KOPT-K1 (cell line): ENCODE results near the gene CUL2.
"Not testable (repeated sequence)": the region's sequence is repeated elsewhere in the genome, so short reads cannot be mapped to it uniquely, and the experiment has no call there.

Source experiments
- H3K27ac ChIP-seq: fragments of 200-600 bp; sonication (generic); 2 replicates; pipeline ENCODE4 v1.5.1; 2016; ENCODE audit warnings: antibody characterized with exemption, mild to moderate bottlenecking, low read depth, low read length; ENCODE audit not compliant: poor library complexity, severe bottlenecking
- H3K36me3 ChIP-seq: fragments of 200-600 bp; sonication (generic); 2 replicates; pipeline ENCODE4 v1.5.1; 2017; ENCODE audit warnings: antibody characterized with exemption, mild to moderate bottlenecking, low read length, moderate library complexity; ENCODE audit not compliant: insufficient read depth
- H3K9me3 ChIP-seq: fragments of 200-600 bp; sonication (generic); 2 replicates; pipeline ENCODE4 v1.5.1; 2017; ENCODE audit warnings: antibody characterized with exemption, low read length, mild to moderate bottlenecking; ENCODE audit not compliant: insufficient read depth, poor library complexity, severe bottlenecking

The CUL2 gene

GRCh38 chr10:35056686-35057085 is 33.5 kb downstream of the CUL2 start:
- H3K27ac ChIP-seq: no peak overlapping the region
- no peaks in the 10 kb centered on the region for H3K9me3 ChIP-seq
- H3K36me3 ChIP-seq: peaks cover 93% of the 10 kb centered on the region

- no peaks in the 10 kb centered on the region for H3K9me3 ChIP-seq
- peaks cover 92% of the 10 kb centered on the region for H3K36me3 ChIP-seq
- H3K27ac ChIP-seq: no peak overlapping the region
Observed at GRCh38 chr10:35056133-35056532, 34.0 kb downstream of the CUL2 start.

- Histone ChIP-seq H3K36me3 (peaks cover 90% of the 10 kb centered on the region), H3K9me3 (no peaks in the 10 kb centered on the region), H3K27ac (no peak overlapping the region)
Observed at GRCh38 chr10:35050568-35050967, 39.6 kb downstream of the CUL2 start.

- H3K36me3 ChIP-seq: peaks cover 92% of the 10 kb centered on the region
- no peak overlapping the region for H3K27ac ChIP-seq
- no peaks in the 10 kb centered on the region for H3K9me3 ChIP-seq
Observed at GRCh38 chr10:35046074-35046473, 44.1 kb downstream of the CUL2 start.

GRCh38 chr10:35045275-35045674 is 44.9 kb downstream of the CUL2 start:
- H3K27ac ChIP-seq, H3K9me3 ChIP-seq: not testable (repeated sequence)
- H3K36me3 ChIP-seq: peaks cover 93% of the 10 kb centered on the region

- H3K36me3 ChIP-seq: peaks cover 98% of the 10 kb centered on the region
- no peak overlapping the region for H3K27ac ChIP-seq
- no peaks in the 10 kb centered on the region for H3K9me3 ChIP-seq
Observed at GRCh38 chr10:35043796-35044344, 46.3 kb downstream of the CUL2 start.

GRCh38 chr10:35042783-35043182 is 47.4 kb downstream of the CUL2 start:
- no peaks in the 10 kb centered on the region for H3K9me3 ChIP-seq
- H3K36me3 ChIP-seq: peaks cover 92% of the 10 kb centered on the region
- no peak overlapping the region for H3K27ac ChIP-seq

- Histone ChIP-seq H3K27ac (no peak overlapping the region), H3K9me3 (no peaks in the 10 kb centered on the region), H3K36me3 (peaks cover 92% of the 10 kb centered on the region)
Observed at GRCh38 chr10:35041502-35041879, 48.6 kb downstream of the CUL2 start.

GRCh38 chr10:35040760-35041501 is 49.2 kb downstream of the CUL2 start:
- peaks cover 92% of the 10 kb centered on the region for H3K36me3 ChIP-seq
- no peaks in the 10 kb centered on the region for H3K9me3 ChIP-seq
- H3K27ac ChIP-seq: no peak overlapping the region

- peaks cover 92% of the 10 kb centered on the region for H3K36me3 ChIP-seq
- H3K9me3 ChIP-seq: no peaks in the 10 kb centered on the region
- no peak overlapping the region for H3K27ac ChIP-seq
Observed at GRCh38 chr10:35037104-35037503, 53.0 kb downstream of the CUL2 start.

- H3K9me3 ChIP-seq: no peaks in the 10 kb centered on the region
- H3K27ac ChIP-seq: no peak overlapping the region
- peaks cover 92% of the 10 kb centered on the region for H3K36me3 ChIP-seq
Observed at GRCh38 chr10:35035606-35036005, 54.5 kb downstream of the CUL2 start.

GRCh38 chr10:35027567-35027966 is 62.6 kb downstream of the CUL2 start:
- Histone ChIP-seq H3K36me3 (peaks cover 95% of the 10 kb centered on the region), H3K27ac (no peak overlapping the region), H3K9me3 (no peaks in the 10 kb centered on the region)

- H3K27ac ChIP-seq: no peak overlapping the region
- H3K9me3 ChIP-seq: no peaks in the 10 kb centered on the region
- peaks cover 91% of the 10 kb centered on the region for H3K36me3 ChIP-seq
Observed at GRCh38 chr10:35025916-35026315, 64.2 kb downstream of the CUL2 start.

GRCh38 chr10:35020481-35020880 is 69.7 kb downstream of the CUL2 start:
- Histone ChIP-seq H3K9me3 (no peaks in the 10 kb centered on the region), H3K27ac (no peak overlapping the region), H3K36me3 (peaks cover 80% of the 10 kb centered on the region)

GRCh38 chr10:35019041-35020024 is 70.8 kb downstream of the CUL2 start:
- H3K36me3 ChIP-seq: peaks cover 79% of the 10 kb centered on the region
- H3K27ac ChIP-seq: no peak overlapping the region
- H3K9me3 ChIP-seq: no peaks in the 10 kb centered on the region
